Measurements from ENCODE around the gene CBY2.

CBY2 gene

DNA sequence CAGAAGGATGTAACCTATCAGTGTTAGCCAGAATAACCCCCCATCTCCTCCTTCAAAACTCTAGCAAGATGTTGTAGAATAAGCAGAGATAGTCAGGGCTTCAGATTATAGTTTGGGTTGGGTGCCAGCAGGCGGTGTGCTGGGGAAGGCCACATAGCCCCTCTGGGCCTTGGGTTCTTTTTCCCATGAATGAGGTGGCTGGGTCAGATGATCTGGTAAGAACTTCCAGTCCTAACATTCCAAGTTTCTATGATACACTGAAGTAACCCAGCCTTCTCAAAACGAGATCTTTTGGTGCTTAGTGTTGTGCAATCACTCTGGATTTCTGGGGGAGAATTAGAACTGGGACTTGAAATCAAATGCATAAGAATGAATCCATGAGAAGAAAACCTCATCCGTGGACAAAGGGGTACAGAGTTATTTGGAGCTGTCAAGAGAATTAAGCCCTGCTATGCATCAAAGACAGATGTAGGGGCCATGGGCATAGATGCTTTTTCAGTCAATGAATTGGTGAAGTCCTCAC, 810 bp downstream of the CBY2 start:
- TF ChIP-seq, protein P1, sequence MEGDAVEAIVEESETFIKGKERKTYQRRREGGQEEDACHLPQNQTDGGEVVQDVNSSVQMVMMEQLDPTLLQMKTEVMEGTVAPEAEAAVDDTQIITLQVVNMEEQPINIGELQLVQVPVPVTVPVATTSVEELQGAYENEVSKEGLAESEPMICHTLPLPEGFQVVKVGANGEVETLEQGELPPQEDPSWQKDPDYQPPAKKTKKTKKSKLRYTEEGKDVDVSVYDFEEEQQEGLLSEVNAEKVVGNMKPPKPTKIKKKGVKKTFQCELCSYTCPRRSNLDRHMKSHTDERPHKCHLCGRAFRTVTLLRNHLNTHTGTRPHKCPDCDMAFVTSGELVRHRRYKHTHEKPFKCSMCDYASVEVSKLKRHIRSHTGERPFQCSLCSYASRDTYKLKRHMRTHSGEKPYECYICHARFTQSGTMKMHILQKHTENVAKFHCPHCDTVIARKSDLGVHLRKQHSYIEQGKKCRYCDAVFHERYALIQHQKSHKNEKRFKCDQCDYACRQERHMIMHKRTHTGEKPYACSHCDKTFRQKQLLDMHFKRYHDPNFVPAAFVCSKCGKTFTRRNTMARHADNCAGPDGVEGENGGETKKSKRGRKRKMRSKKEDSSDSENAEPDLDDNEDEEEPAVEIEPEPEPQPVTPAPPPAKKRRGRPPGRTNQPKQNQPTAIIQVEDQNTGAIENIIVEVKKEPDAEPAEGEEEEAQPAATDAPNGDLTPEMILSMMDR (IDR thresholded peaks at IDR 0.05; ENCODE audit: borderline replicate concordance, insufficient read depth, low read depth, low read length), result no peak
- no peak overlapping the region for H3K4me3 ChIP-seq (ENCODE audit: low read depth, low read length)

DNA sequence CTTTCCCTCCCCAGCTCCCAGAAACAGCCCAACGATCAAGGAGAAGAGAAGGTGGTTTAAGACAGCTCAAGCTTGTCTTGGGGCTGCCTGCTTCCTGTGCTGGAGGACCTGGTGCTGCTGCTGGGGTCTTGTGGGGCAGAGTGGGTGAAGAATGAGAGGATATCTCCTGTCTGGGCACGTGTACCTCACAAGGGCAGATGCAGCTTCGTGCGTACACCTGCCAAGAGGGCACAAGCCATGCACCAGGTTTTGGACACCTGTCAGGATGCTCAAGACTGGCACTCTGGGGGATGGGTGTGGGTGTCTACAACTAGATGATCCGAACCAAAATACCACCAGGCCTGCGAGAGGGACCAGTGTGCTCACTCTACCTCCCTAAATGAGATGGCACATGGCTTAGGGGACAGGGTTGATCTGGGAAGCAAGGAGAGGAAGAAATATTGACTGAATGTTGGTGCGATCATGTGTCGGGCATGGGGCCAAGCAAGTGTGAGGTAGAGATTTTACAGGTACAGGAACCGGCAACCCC, 2.2 kb downstream of the CBY2 start:
- TF ChIP-seq, protein P1 (IDR thresholded peaks at IDR 0.05; ENCODE audit: borderline replicate concordance, insufficient read depth, low read depth, low read length), result no peak
- no peak overlapping the region for H3K4me3 ChIP-seq (ENCODE audit: low read depth, low read length)

DNA sequence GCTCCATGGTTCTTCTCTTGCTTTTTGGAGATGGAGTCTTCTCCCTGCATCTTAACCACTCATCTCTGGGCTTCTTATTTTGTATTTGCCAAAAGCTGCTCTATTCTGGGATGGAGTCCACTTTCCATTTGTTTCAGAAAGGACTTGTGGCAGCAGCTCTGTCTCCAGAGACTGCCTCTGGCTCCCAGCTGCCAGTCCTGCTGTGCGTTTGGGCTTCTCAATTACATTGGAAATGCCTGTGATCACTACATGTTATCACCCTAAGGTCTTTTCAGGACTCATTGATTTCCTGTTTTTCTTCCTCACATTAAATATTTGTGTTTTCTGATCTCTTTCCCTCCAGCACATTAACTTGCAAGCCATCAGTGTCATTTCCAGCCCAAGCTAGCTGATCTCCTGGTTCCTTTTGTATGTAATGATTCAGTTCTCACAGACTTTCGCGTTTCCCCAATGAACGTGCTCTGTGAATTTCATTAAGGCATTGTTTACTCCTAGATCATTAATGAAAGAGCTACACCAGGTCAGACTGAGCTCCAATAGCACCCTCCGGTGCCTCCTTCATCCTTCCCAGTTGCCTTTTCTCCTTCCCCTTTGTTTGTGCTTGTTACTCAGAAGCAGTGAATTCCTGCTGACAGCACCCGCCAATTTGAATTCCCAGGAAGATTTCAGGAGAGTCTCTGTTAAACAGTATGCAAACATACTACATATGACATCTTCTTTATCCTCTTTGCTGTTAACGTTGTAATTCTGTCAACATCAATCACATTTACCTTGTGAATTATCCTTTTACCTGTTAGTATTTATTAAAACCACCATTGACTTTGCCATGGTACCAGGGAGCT, 3.0 kb downstream of the CBY2 start:
- H3K4me3 ChIP-seq (ENCODE audit: low read depth, low read length), result no peak overlapping the region
- TF ChIP-seq, protein P1 (IDR thresholded peaks at IDR 0.05; ENCODE audit: borderline replicate concordance, insufficient read depth, low read depth, low read length), result no peak

DNA sequence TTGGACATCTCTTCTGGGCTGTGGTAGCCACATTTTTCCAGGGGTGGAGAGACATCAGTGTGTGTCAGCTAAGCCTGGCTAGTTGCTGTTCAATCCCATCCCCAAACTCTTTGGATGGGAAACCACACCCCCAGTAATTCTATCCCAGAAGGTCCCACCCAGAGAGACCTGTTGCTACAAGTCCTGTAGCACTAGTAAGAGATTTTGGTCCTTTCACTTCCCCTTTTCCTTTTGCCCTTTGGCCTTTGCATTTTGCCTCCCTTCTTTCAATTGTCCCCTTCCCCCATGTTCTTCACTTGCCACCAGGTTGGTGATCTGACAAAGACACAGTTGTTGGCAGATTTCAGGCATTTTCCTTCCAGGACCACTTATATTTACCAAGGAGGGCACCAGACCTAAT, 3.8 kb downstream of the CBY2 start:
- TF ChIP-seq, protein P1 (IDR thresholded peaks at IDR 0.05; ENCODE audit: borderline replicate concordance, insufficient read depth, low read depth, low read length), result no peak

DNA sequence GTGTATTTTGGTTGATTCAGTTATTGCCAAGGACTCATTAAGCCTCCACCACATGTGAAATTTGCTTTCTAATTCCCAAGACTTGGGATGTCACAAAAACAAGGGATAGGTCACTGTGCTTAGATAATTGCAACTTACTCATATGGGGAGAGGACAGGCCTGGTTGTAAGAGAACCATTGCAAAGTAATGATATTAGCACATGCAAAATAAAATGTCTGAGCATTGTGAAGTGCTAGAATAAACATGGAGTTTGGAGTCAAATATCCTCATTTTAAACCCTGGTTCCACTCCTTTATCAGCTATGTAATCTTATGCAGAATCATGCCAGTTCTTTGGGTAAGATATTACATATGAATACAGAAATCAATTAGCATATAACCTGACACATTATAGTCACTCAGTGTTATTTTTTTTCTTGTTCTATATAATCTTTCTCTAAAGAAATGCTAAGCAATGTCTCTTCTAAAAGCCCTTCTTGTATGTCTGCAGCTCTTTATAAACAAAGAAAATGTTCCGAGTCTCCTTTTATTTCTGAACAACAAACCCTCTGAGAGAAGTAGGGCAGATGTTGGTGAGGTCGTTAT, 5.5 kb downstream of the CBY2 start:
- no peak overlapping the region for H3K4me3 ChIP-seq (ENCODE audit: low read depth, low read length)
- TF ChIP-seq, protein P1 (IDR thresholded peaks at IDR 0.05; ENCODE audit: borderline replicate concordance, insufficient read depth, low read depth, low read length), result no peak

More for the DNA sequence above, 3.8 kb downstream of the CBY2 start:
- H3K4me3 ChIP-seq (ENCODE audit: low read depth, low read length), result no peak overlapping the region

DNA sequence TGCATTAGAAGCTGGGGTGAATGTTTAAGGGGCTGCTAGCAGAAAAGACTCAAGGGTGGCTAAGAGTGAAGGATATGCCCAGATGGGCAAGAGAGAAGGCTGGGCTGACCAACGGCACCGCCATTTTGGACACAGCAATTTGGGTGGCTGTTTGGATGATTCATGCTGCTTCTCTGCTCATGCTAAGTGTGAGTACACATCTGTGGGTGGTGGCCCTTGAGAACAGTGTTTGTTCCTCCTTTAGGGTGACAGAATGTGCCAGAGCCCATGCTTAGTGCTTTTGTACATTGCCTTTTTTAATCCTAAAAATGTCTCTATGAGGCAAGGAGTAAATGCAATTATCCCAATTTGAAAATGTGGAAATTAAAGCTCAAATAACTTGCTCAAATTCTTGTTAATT, 9.8 kb downstream of the CBY2 start:
- TF ChIP-seq, protein P1 (IDR thresholded peaks at IDR 0.05; ENCODE audit: borderline replicate concordance, insufficient read depth, low read depth, low read length), result no peak

More for the DNA sequence above, 9.8 kb downstream of the CBY2 start:
- H3K4me3 ChIP-seq (ENCODE audit: low read depth, low read length), result no peak overlapping the region
